H9 (cell line): ENCODE measurements around the gene MARCOL. TPM values are rescaled to one million over a fixed set of nuclear protein-coding genes. Genes with fewer than 3 reads are reported as not detected.

ENCODE experiments used
- DNase-seq: peaks from one replicate; pipeline ENCODE4 v3.0.0-alpha.2; 2017
- H2AFZ ChIP-seq: one replicate; pipeline ENCODE4 v1.6.1; 2013; ENCODE audit warnings: mild to moderate bottlenecking, low read length, control low read depth, moderate library complexity
- H2AK5ac ChIP-seq: 2 replicates; pipeline ENCODE4 v1.6.1; 2013; ENCODE audit warnings: low read length, control low read depth, mixed read lengths; ENCODE audit not compliant: insufficient read length
- H2BK120ac ChIP-seq: one replicate; pipeline ENCODE4 v1.6.1; 2013; ENCODE audit warnings: low read depth, mild to moderate bottlenecking, low read length, control low read depth, inconsistent platforms; ENCODE audit not compliant: poor library complexity, severe bottlenecking
- H2BK12ac ChIP-seq: 2 replicates; pipeline ENCODE4 v1.6.1; 2013; ENCODE audit warnings: low read length, control low read depth, mixed read lengths, low read depth; ENCODE audit not compliant: insufficient read length
- H2BK15ac ChIP-seq: 2 replicates; pipeline ENCODE4 v1.6.1; 2013; ENCODE audit warnings: low read depth, low read length, control low read depth
- H2BK20ac ChIP-seq: one replicate; pipeline ENCODE4 v1.6.1; 2013; ENCODE audit warnings: low read depth, mild to moderate bottlenecking, low read length, control low read depth, inconsistent platforms; ENCODE audit not compliant: poor library complexity, severe bottlenecking
- H2BK5ac ChIP-seq: 2 replicates; pipeline ENCODE4 v1.6.1; 2013; ENCODE audit warnings: low read length, control low read depth, mixed read lengths; ENCODE audit not compliant: insufficient read length
- H3K14ac ChIP-seq: 2 replicates; pipeline ENCODE4 v1.6.1; 2013; ENCODE audit warnings: low read length, control low read depth; ENCODE audit not compliant: insufficient read depth
- H3K18ac ChIP-seq: 2 replicates; pipeline ENCODE4 v1.6.1; 2013; ENCODE audit warnings: low read depth, mild to moderate bottlenecking, mixed read lengths, low read length, control low read depth; ENCODE audit not compliant: insufficient read length
- H3K23ac ChIP-seq: 2 replicates; pipeline ENCODE4 v1.6.1; 2013; ENCODE audit warnings: low read length, control low read depth, mixed read lengths, low read depth; ENCODE audit not compliant: insufficient read length
- H3K23me2 ChIP-seq: 2 replicates; pipeline ENCODE4 v1.6.1; 2013; ENCODE audit warnings: low read depth, mild to moderate bottlenecking, mixed read lengths, low read length, control low read depth; ENCODE audit not compliant: insufficient read length, poor library complexity, severe bottlenecking
- H3K27ac ChIP-seq: 2 replicates; pipeline ENCODE4 v1.5.1; 2013; ENCODE audit warnings: low read length, control low read depth, mixed read lengths, low read depth; ENCODE audit not compliant: insufficient read length
- H3K27me3 ChIP-seq: 2 replicates; pipeline ENCODE4 v1.6.1; 2013; ENCODE audit warnings: low read length, control low read depth, inconsistent platforms; ENCODE audit not compliant: insufficient read depth
- H3K4ac ChIP-seq: 2 replicates; pipeline ENCODE4 v1.6.1; 2013; ENCODE audit warnings: low read depth, mild to moderate bottlenecking, control low read depth, inconsistent platforms, low read length, moderate library complexity
- H3K4me1 ChIP-seq: 2 replicates; pipeline ENCODE4 v1.6.1; 2013; ENCODE audit warnings: low read length, control low read depth, inconsistent platforms; ENCODE audit not compliant: insufficient read depth
- H3K4me2 ChIP-seq: 2 replicates; pipeline ENCODE4 v1.6.1; 2013; ENCODE audit warnings: low read length, control low read depth, mixed read lengths; ENCODE audit not compliant: insufficient read length, insufficient read depth
- H3K56ac ChIP-seq: 2 replicates; pipeline ENCODE4 v1.6.1; 2013; ENCODE audit warnings: low read depth, mild to moderate bottlenecking, mixed read lengths, low read length, control low read depth; ENCODE audit not compliant: insufficient read length
- H3K79me1 ChIP-seq: 2 replicates; pipeline ENCODE4 v1.6.1; 2013; ENCODE audit warnings: low read depth, mild to moderate bottlenecking, moderate library complexity, low read length, control low read depth, inconsistent platforms; ENCODE audit not compliant: insufficient read depth, poor library complexity, severe bottlenecking
- H3K79me2 ChIP-seq: 2 replicates; pipeline ENCODE4 v1.6.1; 2013; ENCODE audit warnings: low read length, control low read depth, inconsistent platforms; ENCODE audit not compliant: insufficient read depth
- H3K9ac ChIP-seq: 2 replicates; pipeline ENCODE4 v1.6.1; 2013; ENCODE audit warnings: low read length, control low read depth, mixed read lengths; ENCODE audit not compliant: insufficient read length; ENCODE audit errors: extremely low read depth
- H3K9me3 ChIP-seq: one replicate; pipeline ENCODE4 v1.6.1; 2013; ENCODE audit warnings: low read depth, low read length, inconsistent platforms; ENCODE audit not compliant: control insufficient read depth
- H3T11ph ChIP-seq: one replicate; pipeline ENCODE4 v1.6.1; 2013; ENCODE audit warnings: mild to moderate bottlenecking, low read length, control low read depth, inconsistent platforms
- H4K20me1 ChIP-seq: one replicate; pipeline ENCODE4 v1.6.1; 2013; ENCODE audit not compliant: control insufficient read depth, insufficient read length, insufficient read depth
- H4K5ac ChIP-seq: 2 replicates; pipeline ENCODE4 v1.6.1; 2013; ENCODE audit warnings: low read depth, mild to moderate bottlenecking, mixed read lengths, low read length, control low read depth; ENCODE audit not compliant: insufficient read length
- H4K8ac ChIP-seq: replicated peaks from 2 replicates; pipeline ENCODE4 v1.6.1; 2013; ENCODE audit warnings: low read length, control low read depth, mixed read lengths, low read depth; ENCODE audit not compliant: insufficient read length
- H4K91ac ChIP-seq: 2 replicates; pipeline ENCODE4 v1.6.1; 2013; ENCODE audit warnings: low read depth, mild to moderate bottlenecking, moderate library complexity, mixed read lengths, low read length, control low read depth; ENCODE audit not compliant: insufficient read length
- H3K27ac Mint-ChIP-seq, 3 experiments: 2 replicates in 2 of 3; 3 replicates in 1 of 3; pipeline ENCODE4 v1.8.0; 2020 to 2021; ENCODE audit warnings: mixed read lengths in 3 of 3, mild to moderate bottlenecking in 1 of 3, moderate library complexity in 1 of 3
- H3K27me3 Mint-ChIP-seq: 2 replicates; pipeline ENCODE4 v1.8.0; 2021; ENCODE audit warnings: low read depth, mild to moderate bottlenecking, moderate library complexity, mixed read lengths
- H3K36me3 Mint-ChIP-seq, 3 experiments: 2 replicates in 2 of 3; 3 replicates in 1 of 3; pipeline ENCODE4 v1.8.0; 2020 to 2021; ENCODE audit warnings: low read depth in 3 of 3, mixed read lengths in 3 of 3; ENCODE audit not compliant: insufficient read depth in 1 of 3
- H3K4me1 Mint-ChIP-seq, 2 experiments: 2 replicates each; pipeline ENCODE4 v1.8.0; 2020; ENCODE audit warnings: mixed read lengths in 2 of 2
- H3K4me3 Mint-ChIP-seq, 2 experiments: 2 replicates in 1 of 2; 3 replicates in 1 of 2; pipeline ENCODE4 v1.8.0; 2020 to 2021; ENCODE audit warnings: mild to moderate bottlenecking in 2 of 2, mixed read lengths in 2 of 2, moderate library complexity in 1 of 2
- H3K9me3 Mint-ChIP-seq, 2 experiments: 2 replicates in 1 of 2; 3 replicates in 1 of 2; pipeline ENCODE4 v1.8.0; 2020; ENCODE audit warnings: mild to moderate bottlenecking in 2 of 2, mixed read lengths in 2 of 2, moderate library complexity in 1 of 2
- CTCF ChIP-seq: fragments of 200-600 bp; sonication (generic); conservative IDR thresholded peaks from 3 replicates; pipeline ENCODE4 v1.8.0; 2021; ENCODE audit warnings: antibody characterized with exemption, mild to moderate bottlenecking
- total RNA-seq: library from RNA; stranded (reverse); gene quantifications from 2 replicates; pipeline ENCODE4 v1.2.1, GENCODE V29; 2021

The MARCOL gene
- total RNA-seq, 1 experiment from 2014 or later, result not detected

GRCh38 chr5:148208226-148208625, 30.1 kb upstream of the MARCOL start:
- DNase-seq, result no peak
- H3K36me3 Mint-ChIP-seq, result no peaks in the 10 kb centered on the region
- H3K27me3 Mint-ChIP-seq, result no peaks in the 10 kb centered on the region

More at GRCh38 chr5:148208226-148208625, 30.1 kb upstream of the MARCOL start:
- Histone ChIP-seq H4K20me1 (no peaks in the 10 kb centered on the region), H3K23ac (no peak overlapping the region), H2BK5ac (no peak overlapping the region), H3K27me3 (no peaks in the 10 kb centered on the region), H2AK5ac (no peak overlapping the region), H3K79me1 (no peaks in the 10 kb centered on the region), H4K5ac (no peak overlapping the region), H3K4ac (no peak overlapping the region), H3K27ac (no peak overlapping the region), H3K9me3 (no peaks in the 10 kb centered on the region), H2BK20ac (no peak overlapping the region), H4K91ac (no peak overlapping the region), H2AFZ (no peak overlapping the region), H3K14ac (no peak overlapping the region), H2BK12ac (no peak overlapping the region), H3K79me2 (no peaks in the 10 kb centered on the region), H3K9ac (no peak overlapping the region), H3K56ac (no peak overlapping the region), H3K23me2 (no peaks in the 10 kb centered on the region), H2BK15ac (no peak overlapping the region), H4K8ac (no peak overlapping the region), H3K18ac (no peak overlapping the region), H2BK120ac (no peak overlapping the region), H3T11ph (no peak overlapping the region), H3K4me1 (no peaks in the 10 kb centered on the region), H3K4me2 (no peak overlapping the region)
- Mint-ChIP-seq H3K4me3 (no peak overlapping the region), H3K27ac (no peak overlapping the region), H3K9me3 (no peaks in the 10 kb centered on the region), H3K4me1 (no peaks in the 10 kb centered on the region)
- no peak for TF ChIP-seq CTCF
